ENCODE data around the gene MAN2C1. TPM values are rescaled to one million over a fixed set of nuclear protein-coding genes. Genes with fewer than 3 reads are reported as not detected.

The MAN2C1 gene
- total and polyA plus RNA-seq, 2 experiments from 2014 or later = 81.4 to 88.0 TPM

GRCh38 chr15:75358771-75359536, 9.5 kb downstream of the MAN2C1 start:
- WGBS (ENCODE audit: low lambda C conversion rate, missing lambda C conversion rate) = 97% methylated on average over 10 of the region's 10 CpGs
- Histone ChIP-seq H2AFZ (no peak overlapping the region), H3K36me3 (replicated peaks; ENCODE audit: insufficient read depth, low read depth) (no peaks in the 10 kb centered on the region), H3K27me3 (no peaks in the 10 kb centered on the region), H3K4me3 (no peak overlapping the region), H3K4me2 (no peak overlapping the region), H3K9me2 (replicated peaks; ENCODE audit: insufficient read depth) (no peaks in the 10 kb centered on the region), H3K27ac (no peak overlapping the region), H4K20me1 (ENCODE audit: insufficient read depth, poor library complexity, severe bottlenecking) (no peaks in the 10 kb centered on the region), H3K9me3 (ENCODE audit: low read depth) (no peaks in the 10 kb centered on the region), H3K79me2 (no peaks in the 10 kb centered on the region), H3K4me1 (ENCODE audit: insufficient read depth) (no peaks in the 10 kb centered on the region)
- no peak for TF ChIP-seq EZH2 (IDR thresholded peaks at IDR 0.05; ENCODE audit: borderline replicate concordance)
- TF ChIP-seq, protein P1, sequence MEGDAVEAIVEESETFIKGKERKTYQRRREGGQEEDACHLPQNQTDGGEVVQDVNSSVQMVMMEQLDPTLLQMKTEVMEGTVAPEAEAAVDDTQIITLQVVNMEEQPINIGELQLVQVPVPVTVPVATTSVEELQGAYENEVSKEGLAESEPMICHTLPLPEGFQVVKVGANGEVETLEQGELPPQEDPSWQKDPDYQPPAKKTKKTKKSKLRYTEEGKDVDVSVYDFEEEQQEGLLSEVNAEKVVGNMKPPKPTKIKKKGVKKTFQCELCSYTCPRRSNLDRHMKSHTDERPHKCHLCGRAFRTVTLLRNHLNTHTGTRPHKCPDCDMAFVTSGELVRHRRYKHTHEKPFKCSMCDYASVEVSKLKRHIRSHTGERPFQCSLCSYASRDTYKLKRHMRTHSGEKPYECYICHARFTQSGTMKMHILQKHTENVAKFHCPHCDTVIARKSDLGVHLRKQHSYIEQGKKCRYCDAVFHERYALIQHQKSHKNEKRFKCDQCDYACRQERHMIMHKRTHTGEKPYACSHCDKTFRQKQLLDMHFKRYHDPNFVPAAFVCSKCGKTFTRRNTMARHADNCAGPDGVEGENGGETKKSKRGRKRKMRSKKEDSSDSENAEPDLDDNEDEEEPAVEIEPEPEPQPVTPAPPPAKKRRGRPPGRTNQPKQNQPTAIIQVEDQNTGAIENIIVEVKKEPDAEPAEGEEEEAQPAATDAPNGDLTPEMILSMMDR (IDR thresholded peaks at IDR 0.05; ENCODE audit: poor library complexity) = no peak
- no peak for TF ChIP-seq EZH2phosphoT487 (IDR thresholded peaks at IDR 0.05; ENCODE audit: low read depth, severe bottlenecking, unreplicated experiment)
- DNase-seq (ENCODE audit: low spot score) = no peak

GRCh38 chr15:75357976-75358673, 10.3 kb downstream of the MAN2C1 start:
- Histone ChIP-seq H3K27me3 (no peaks in the 10 kb centered on the region), H3K4me3 (no peak overlapping the region), H2AFZ (no peak overlapping the region), H3K36me3 (replicated peaks; ENCODE audit: insufficient read depth, low read depth) (no peaks in the 10 kb centered on the region), H3K4me2 (no peak overlapping the region), H4K20me1 (ENCODE audit: insufficient read depth, poor library complexity, severe bottlenecking) (no peaks in the 10 kb centered on the region), H3K4me1 (ENCODE audit: insufficient read depth) (no peaks in the 10 kb centered on the region), H3K79me2 (no peaks in the 10 kb centered on the region), H3K9me3 (ENCODE audit: low read depth) (no peaks in the 10 kb centered on the region), H3K9me2 (replicated peaks; ENCODE audit: insufficient read depth) (no peaks in the 10 kb centered on the region), H3K27ac (no peak overlapping the region)
- TF ChIP-seq EZH2 (IDR thresholded peaks at IDR 0.05; ENCODE audit: borderline replicate concordance) (no peak), EZH2phosphoT487 (IDR thresholded peaks at IDR 0.05; ENCODE audit: low read depth, severe bottlenecking, unreplicated experiment) (no peak)
- TF ChIP-seq, protein P1 (IDR thresholded peaks at IDR 0.05; ENCODE audit: poor library complexity) = no peak
- DNase-seq (ENCODE audit: low spot score) = no peak
- WGBS (ENCODE audit: low lambda C conversion rate, missing lambda C conversion rate) = 93% methylated on average over 15 of the region's 17 CpGs

DNA sequence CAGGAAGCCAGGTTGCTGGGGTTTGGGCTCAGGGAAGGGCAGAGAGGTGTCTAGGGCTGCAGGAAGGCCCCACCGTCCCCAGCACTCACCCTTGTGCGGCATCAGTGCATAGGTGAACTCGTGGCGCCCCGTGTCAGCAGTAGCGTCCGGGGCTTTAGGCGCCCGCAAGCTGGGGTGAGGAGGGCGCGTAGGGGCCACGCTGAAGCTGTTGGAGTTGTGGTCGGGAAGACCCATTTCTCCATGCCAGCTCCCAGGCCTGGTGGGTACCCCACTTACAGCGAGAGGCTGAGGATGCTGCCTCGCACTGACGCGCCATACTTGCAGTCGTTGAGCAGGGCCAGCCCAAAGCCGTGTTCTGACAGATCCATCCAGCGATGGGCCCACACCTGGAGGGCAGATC, 11.9 kb downstream of the MAN2C1 start:
- Histone ChIP-seq H3K4me2 (no peak overlapping the region), H3K27ac (no peak overlapping the region), H3K9me2 (replicated peaks; ENCODE audit: insufficient read depth) (no peaks in the 10 kb centered on the region), H3K4me1 (ENCODE audit: insufficient read depth) (no peaks in the 10 kb centered on the region), H3K27me3 (no peaks in the 10 kb centered on the region), H2AFZ (no peak overlapping the region), H3K36me3 (replicated peaks; ENCODE audit: insufficient read depth, low read depth) (no peaks in the 10 kb centered on the region), H4K20me1 (ENCODE audit: insufficient read depth, poor library complexity, severe bottlenecking) (no peaks in the 10 kb centered on the region), H3K4me3 (no peak overlapping the region), H3K9me3 (ENCODE audit: low read depth) (no peaks in the 10 kb centered on the region), H3K79me2 (no peaks in the 10 kb centered on the region)
- WGBS (ENCODE audit: low lambda C conversion rate, missing lambda C conversion rate) = 98% methylated on average over 20 of the region's 20 CpGs
- TF ChIP-seq EZH2phosphoT487 (IDR thresholded peaks at IDR 0.05; ENCODE audit: low read depth, severe bottlenecking, unreplicated experiment) = no peak
- TF ChIP-seq EZH2 (IDR thresholded peaks at IDR 0.05; ENCODE audit: borderline replicate concordance) = no peak
- TF ChIP-seq, protein P1 (IDR thresholded peaks at IDR 0.05; ENCODE audit: poor library complexity) = no peak
- no peak for DNase-seq (ENCODE audit: low spot score)
